ENCODE results near the gene GNL1. TPM values are rescaled to one million over a fixed set of nuclear protein-coding genes. Genes with fewer than 3 reads are reported as not detected.

Gene GNL1
- total RNA-seq, 2 donors from 2014 or later, result 18.7 to 24.7 TPM

GRCh38 chr6:30491991-30492952 is 64.0 kb downstream of the GNL1 start:
- TF ChIP-seq POLR2A (IDR thresholded peaks at IDR 0.05) (no peak), CTCF (IDR thresholded peaks at IDR 0.05) (no peak)
- DNase-seq (no peak), ATAC-seq (no peak)
- WGBS, 2 donors, result 87 to 88% methylated on average over 12 to 16 of the region's 16 CpGs
- peaks cover 0 to 4% of the 10 kb centered on the region in 2 donors for H3K36me3 ChIP-seq (replicated peaks in 1 of 2; ENCODE audit: insufficient read depth in 1 of 2, low read depth in 2 of 2)
- no peaks in the 10 kb centered on the region for H3K27me3 ChIP-seq
- no peak overlapping the region for H3K27ac ChIP-seq
- no peak overlapping the region for H3K4me3 ChIP-seq
- intact Hi-C loops (cut with DNase I), result loop anchor here (5.0 kb wide), 1 partner anchor 40 kb away; no protein-coding TSS in a partner anchor
- H3K4me1 ChIP-seq, result peaks cover 18% of the 10 kb centered on the region
- H3K9me3 ChIP-seq, result no peaks in the 10 kb centered on the region

MicroRNAs within 50 kb of the gene (microRNA counts, 767-probe panel; counts per million panel counts)
- microRNA hsa-miR-877-5p, result 0 to 736 counts per million in 2 donors

Small RNA genes lying within 50 kb of the gene (microRNA-seq; reads per million reads assigned to microRNA genes)
- gene MIR877 (ENCODE audit: borderline number of aligned reads in 2 of 2, borderline replicate concordance in 2 of 2), result 36.8 to 45.3 reads per million in 2 donors

Small RNA genes lying within 50 kb of the gene (small RNA-seq; reads per million reads assigned to genes)
- gene MIR877, result 1.7 reads per million, percentile 64 among the genes with 10 or more reads in this experiment

Other genes with a start within 250 kb of the GNL1 start
- gene TRIM39, start 229.6 kb downstream of the GNL1 start, total RNA-seq, result 10 to 100 TPM in 1 of 2 donors, 1 to 10 TPM in 1; 7.5 to 15.8 TPM
- gene RPP21, start 211.3 kb downstream of the GNL1 start, total RNA-seq, result 10 to 100 TPM; 52.1 to 77.6 TPM
- 100 to 1,000 TPM; 133 to 216 TPM for gene HLA-E, start 67.0 kb downstream of the GNL1 start, total RNA-seq
- gene PRR3, start 806 bp upstream of the GNL1 start, total RNA-seq, result 10 to 100 TPM in 1 of 2 donors, 1 to 10 TPM in 1; 6.9 to 10.4 TPM
- 10 to 100 TPM; 27.0 to 37.6 TPM for gene ABCF1, start 15.0 kb upstream of the GNL1 start, total RNA-seq
- gene PPP1R10, start 60.8 kb upstream of the GNL1 start, total RNA-seq, result 10 to 100 TPM; 36.1 to 48.1 TPM
- gene MRPS18B, start 61.4 kb upstream of the GNL1 start, total RNA-seq, result 10 to 100 TPM; 26.4 to 35.5 TPM
- 1 to 10 TPM; 2.0 to 5.4 TPM for gene ATAT1, start 70.4 kb upstream of the GNL1 start, total RNA-seq
- 10 to 100 TPM in 1 of 2 donors, 1 to 10 TPM in 1; 7.3 to 28.3 TPM for gene C6orf136, start 90.6 kb upstream of the GNL1 start, total RNA-seq
- gene DHX16, start 116.5 kb upstream of the GNL1 start, total RNA-seq, result 10 to 100 TPM; 12.2 to 24.4 TPM
- gene PPP1R18, start 130.2 kb upstream of the GNL1 start, total RNA-seq, result 10 to 100 TPM; 14.5 to 20.0 TPM
- gene NRM, start 134.5 kb upstream of the GNL1 start, total RNA-seq, result 1 to 10 TPM; 2.6 to 5.2 TPM
- 10 to 100 TPM; 11.4 to 18.1 TPM for gene MDC1, start 160.8 kb upstream of the GNL1 start, total RNA-seq
- gene TUBB, start 163.9 kb upstream of the GNL1 start, total RNA-seq, result 10 to 100 TPM; 80.9 to 84.4 TPM
- gene FLOT1, start 186.2 kb upstream of the GNL1 start, total RNA-seq, result 10 to 100 TPM; 70.0 to 82.4 TPM
- gene IER3, start 188.1 kb upstream of the GNL1 start, total RNA-seq, result 10 to 100 TPM; 46.4 to 60.3 TPM